ENCODE results near the gene MAPT. TPM values are rescaled to one million over a fixed set of nuclear protein-coding genes. Genes with fewer than 3 reads are reported as not detected.

The MAPT gene
- total and polyA plus RNA-seq, 2 of the 4 experiments (the other 2 are of a cell fraction): 0.18 to 0.19 TPM

GRCh38 chr17:46064460-46064859 is 170.1 kb downstream of the MAPT start:
- no peaks in the 10 kb centered on the region for H3K27me3 ChIP-seq (ENCODE audit: control insufficient read depth, insufficient read depth, low read length)
- H3K9me1 ChIP-seq (ENCODE audit: insufficient read depth, low read length): peaks cover 15% of the 10 kb centered on the region
- TF ChIP-seq POLR2A (IDR thresholded peaks at IDR 0.05; ENCODE audit: low read depth, low read length) (no peak), RAD21 (IDR thresholded peaks at IDR 0.05; ENCODE audit: low read length) (no peak), BHLHE40 (IDR thresholded peaks at IDR 0.05; ENCODE audit: low read depth, low read length) (no peak), CTCF (conservative IDR thresholded peaks at IDR 0.05; ENCODE audit: low read depth, low read length) (no peak), CHD1 (IDR thresholded peaks at IDR 0.05; ENCODE audit: low read depth, low read length) (no peak), NFE2L2 (IDR thresholded peaks at IDR 0.05; ENCODE audit: low read depth, low read length) (no peak), RFX5 (IDR thresholded peaks at IDR 0.05; ENCODE audit: low read depth, low read length) (no peak), MAZ (IDR thresholded peaks at IDR 0.05; ENCODE audit: borderline replicate concordance, low read depth, low read length) (no peak), SMC3 (IDR thresholded peaks at IDR 0.05; ENCODE audit: low read depth, low read length) (no peak), MAFK (IDR thresholded peaks at IDR 0.05; ENCODE audit: low read depth, low read length) (no peak), RCOR1 (IDR thresholded peaks at IDR 0.05; ENCODE audit: insufficient replicate concordance, low read length) (no peak), CEBPB (IDR thresholded peaks at IDR 0.05; ENCODE audit: low read depth, low read length) (no peak), MXI1 (IDR thresholded peaks at IDR 0.05; ENCODE audit: borderline replicate concordance, low read depth, low read length) (no peak), ELK1 (IDR thresholded peaks at IDR 0.05; ENCODE audit: borderline replicate concordance, low read depth, low read length) (no peak), FOS (IDR thresholded peaks at IDR 0.05; ENCODE audit: low read depth, low read length) (no peak)
- TF ChIP-seq, protein P1, sequence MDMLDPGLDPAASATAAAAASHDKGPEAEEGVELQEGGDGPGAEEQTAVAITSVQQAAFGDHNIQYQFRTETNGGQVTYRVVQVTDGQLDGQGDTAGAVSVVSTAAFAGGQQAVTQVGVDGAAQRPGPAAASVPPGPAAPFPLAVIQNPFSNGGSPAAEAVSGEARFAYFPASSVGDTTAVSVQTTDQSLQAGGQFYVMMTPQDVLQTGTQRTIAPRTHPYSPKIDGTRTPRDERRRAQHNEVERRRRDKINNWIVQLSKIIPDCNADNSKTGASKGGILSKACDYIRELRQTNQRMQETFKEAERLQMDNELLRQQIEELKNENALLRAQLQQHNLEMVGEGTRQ (IDR thresholded peaks at IDR 0.05; ENCODE audit: low read depth, low read length): no peak
- ChIA-PET CTCF (interaction anchor here (1.0 kb wide), 1 partner anchor 121 kb away, joined by 3 read pairs; no protein-coding TSS in a partner anchor), POLR2A (ENCODE audit: unreplicated experiment) (no interaction called here)
- 100% methylated on average over 1 of the region's 1 CpG; no CpG with 5 or more reads in 1 of the 2 experiments for WGBS, 2 experiments (ENCODE audit: extremely low coverage in 2 of 2, insufficient read length in 1 of 2)
- ATAC-seq (ENCODE audit: low read depth): no peak
- H3K4me2 ChIP-seq (ENCODE audit: low read depth, low read length): no peak overlapping the region; the same call in 1 of the 2 replicates
- peaks cover 27% of the 10 kb centered on the region for H3K36me3 ChIP-seq (ENCODE audit: control insufficient read depth, insufficient read depth, low read length)
- no peaks in the 10 kb centered on the region for H3K9me3 ChIP-seq (ENCODE audit: control insufficient read depth, insufficient read depth, low read length)
- H2BK120ac ChIP-seq (ENCODE audit: low read depth, low read length): no peak overlapping the region
- H3K27ac ChIP-seq (ENCODE audit: insufficient read depth, low read length): no peak overlapping the region
- intact Hi-C loops (cut with micrococcal nuclease): loop anchor here (5.0 kb wide), 1 partner anchor 123 kb away; no protein-coding TSS in a partner anchor
- H3K4me3 ChIP-seq (ENCODE audit: insufficient read depth, low read depth, low read length): no peak overlapping the region
- H4K5ac ChIP-seq (ENCODE audit: low read depth, low read length): no peak overlapping the region
- no peak overlapping the region for H2AFZ ChIP-seq (replicated peaks; ENCODE audit: low read length, poor library complexity)
- no peak overlapping the region for H2BK20ac ChIP-seq (ENCODE audit: low read depth, low read length)
- no peak overlapping the region for H2AK9ac ChIP-seq (replicated peaks; ENCODE audit: low read depth, low read length, poor library complexity)
- H4K8ac ChIP-seq (ENCODE audit: low read depth in 2 of 2, low read length in 2 of 2): peak overlapping the region in 1 of 2 experiments; percentile 10; a peak in 1 of 4 replicates
- H2BK15ac ChIP-seq (ENCODE audit: low read depth, low read length): no peak overlapping the region
- no peak overlapping the region for H3K4ac ChIP-seq (ENCODE audit: low read depth, low read length)
- no TSS peak for BruUV-seq (replicated peaks)
- dilution Hi-C loops (cut with HindIII; ENCODE audit: low sequenced_read_pairs, unreplicated experiment): no loop called here
- no peak overlapping the region for H3K18ac ChIP-seq (ENCODE audit: low read depth, low read length)
- H2BK5ac ChIP-seq (ENCODE audit: low read depth, low read length, poor library complexity, severe bottlenecking): no peak overlapping the region
- peaks cover 21% of the 10 kb centered on the region; the same call in 1 of the 2 replicates for H4K20me1 ChIP-seq (ENCODE audit: insufficient read depth, low read length)
- no peak overlapping the region for H3K56ac ChIP-seq (ENCODE audit: extremely low read depth, insufficient read depth, low read length)
- no peak overlapping the region for H2AK5ac ChIP-seq (ENCODE audit: low read depth, low read length)
- no peak for DNase-seq
- in situ Hi-C loops (cut with MboI; ENCODE audit: low sequenced_read_pairs): no loop called here
- H4K91ac ChIP-seq (ENCODE audit: insufficient read depth, low read depth, low read length): no peak overlapping the region
- H3K14ac ChIP-seq (replicated peaks; ENCODE audit: low read depth, low read length): no peak overlapping the region
- H3K4me1 ChIP-seq (ENCODE audit: control insufficient read depth, insufficient read depth, low read length): peaks cover 1% of the 10 kb centered on the region; the same call in 1 of the 2 replicates
- H3K9ac ChIP-seq (ENCODE audit: low read depth, low read length): no peak overlapping the region
- H3K23ac ChIP-seq (ENCODE audit: low read depth, low read length): no peak overlapping the region
- peaks cover 27 to 72% of the 10 kb centered on the region in 2 experiments for H3K79me1 ChIP-seq (ENCODE audit: low read depth in 1 of 2, low read length in 2 of 2)

Measured in IMR-90 (cell line).